8988T (cell line): ENCODE data around the gene WFIKKN1.

ENCODE experiments used
- DNase-seq: peaks from one replicate; pipeline ENCODE4 v3.0.0; 2011

The WFIKKN1 gene, protein sequence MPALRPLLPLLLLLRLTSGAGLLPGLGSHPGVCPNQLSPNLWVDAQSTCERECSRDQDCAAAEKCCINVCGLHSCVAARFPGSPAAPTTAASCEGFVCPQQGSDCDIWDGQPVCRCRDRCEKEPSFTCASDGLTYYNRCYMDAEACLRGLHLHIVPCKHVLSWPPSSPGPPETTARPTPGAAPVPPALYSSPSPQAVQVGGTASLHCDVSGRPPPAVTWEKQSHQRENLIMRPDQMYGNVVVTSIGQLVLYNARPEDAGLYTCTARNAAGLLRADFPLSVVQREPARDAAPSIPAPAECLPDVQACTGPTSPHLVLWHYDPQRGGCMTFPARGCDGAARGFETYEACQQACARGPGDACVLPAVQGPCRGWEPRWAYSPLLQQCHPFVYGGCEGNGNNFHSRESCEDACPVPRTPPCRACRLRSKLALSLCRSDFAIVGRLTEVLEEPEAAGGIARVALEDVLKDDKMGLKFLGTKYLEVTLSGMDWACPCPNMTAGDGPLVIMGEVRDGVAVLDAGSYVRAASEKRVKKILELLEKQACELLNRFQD

DNA sequence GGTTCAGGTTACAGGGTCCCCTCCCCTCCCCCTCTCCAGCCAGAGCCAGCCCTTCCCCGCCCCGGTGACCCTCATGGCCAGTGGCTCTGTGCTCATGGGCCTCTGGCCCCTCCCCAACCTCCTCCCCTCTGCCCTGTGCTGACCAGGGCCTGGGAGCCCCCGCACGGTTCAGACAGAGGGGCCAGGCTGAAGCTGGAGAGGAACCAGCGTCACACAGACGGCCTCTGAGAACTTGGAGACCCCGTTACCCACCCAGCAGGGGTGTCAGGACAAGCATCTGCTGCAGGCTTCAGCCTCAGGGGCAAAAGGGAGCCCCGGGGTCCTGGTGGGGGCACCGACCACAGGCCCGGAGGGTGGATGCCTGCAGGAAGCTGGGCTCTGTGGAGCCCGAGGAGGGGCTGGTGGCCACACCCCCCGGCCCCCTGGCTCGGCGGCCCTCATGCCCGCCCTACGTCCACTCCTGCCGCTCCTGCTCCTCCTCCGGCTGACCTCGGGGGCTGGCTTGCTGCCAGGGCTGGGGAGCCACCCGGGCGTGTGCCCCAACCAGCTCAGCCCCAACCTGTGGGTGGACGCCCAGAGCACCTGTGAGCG lies at the start of gene WFIKKN1:
WFIKKN1 (plus strand) TSS at position 171 of the 591 bp plus-strand sequence; CDS start at position 440, 269 bp downstream.
- no peak for DNase-seq

DNA sequence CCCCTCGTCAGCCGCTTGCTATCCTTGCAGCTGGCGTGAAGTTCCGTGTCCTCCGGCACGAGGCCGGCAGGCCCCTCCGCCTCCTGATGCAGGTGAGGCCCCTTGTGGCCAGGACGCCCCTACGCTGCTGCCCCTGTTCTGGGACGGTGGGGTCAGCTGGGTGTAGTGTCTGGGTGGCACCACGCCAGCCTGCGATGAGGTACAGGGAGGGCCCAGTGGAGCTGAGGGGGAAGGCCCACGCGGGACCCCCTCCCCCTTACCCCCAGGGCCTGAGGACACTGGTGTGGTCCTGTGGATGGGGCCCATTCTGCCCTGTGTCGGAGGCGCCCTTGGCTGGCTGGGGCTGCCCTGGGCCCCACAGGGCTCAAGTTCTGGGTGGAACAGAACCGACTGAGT lies 48.6 kb upstream of the WFIKKN1 start:
- DNase-seq = no peak

- no peak for DNase-seq
Observed at GRCh38 chr16:582614-583331, 48.0 kb upstream of the WFIKKN1 start.

DNA sequence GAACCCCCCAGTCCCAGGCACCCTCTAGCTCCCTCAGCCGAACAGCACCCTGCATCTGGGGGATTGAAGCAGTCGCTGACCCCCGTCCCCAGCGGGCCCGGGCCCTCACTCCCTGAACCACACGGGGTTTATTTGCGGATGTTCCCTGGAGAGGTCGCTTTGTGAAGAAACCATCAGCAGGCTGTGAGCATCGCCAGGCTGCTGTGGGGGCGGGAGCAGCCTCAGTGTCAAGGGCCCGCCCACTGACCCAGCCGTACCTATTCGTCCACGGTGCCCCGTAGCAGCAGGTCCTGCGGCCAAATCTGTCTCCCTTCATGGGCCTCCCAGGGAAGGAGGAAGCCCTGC lies 47.3 kb upstream of the WFIKKN1 start:
- DNase-seq = peak; percentile 13

DNA sequence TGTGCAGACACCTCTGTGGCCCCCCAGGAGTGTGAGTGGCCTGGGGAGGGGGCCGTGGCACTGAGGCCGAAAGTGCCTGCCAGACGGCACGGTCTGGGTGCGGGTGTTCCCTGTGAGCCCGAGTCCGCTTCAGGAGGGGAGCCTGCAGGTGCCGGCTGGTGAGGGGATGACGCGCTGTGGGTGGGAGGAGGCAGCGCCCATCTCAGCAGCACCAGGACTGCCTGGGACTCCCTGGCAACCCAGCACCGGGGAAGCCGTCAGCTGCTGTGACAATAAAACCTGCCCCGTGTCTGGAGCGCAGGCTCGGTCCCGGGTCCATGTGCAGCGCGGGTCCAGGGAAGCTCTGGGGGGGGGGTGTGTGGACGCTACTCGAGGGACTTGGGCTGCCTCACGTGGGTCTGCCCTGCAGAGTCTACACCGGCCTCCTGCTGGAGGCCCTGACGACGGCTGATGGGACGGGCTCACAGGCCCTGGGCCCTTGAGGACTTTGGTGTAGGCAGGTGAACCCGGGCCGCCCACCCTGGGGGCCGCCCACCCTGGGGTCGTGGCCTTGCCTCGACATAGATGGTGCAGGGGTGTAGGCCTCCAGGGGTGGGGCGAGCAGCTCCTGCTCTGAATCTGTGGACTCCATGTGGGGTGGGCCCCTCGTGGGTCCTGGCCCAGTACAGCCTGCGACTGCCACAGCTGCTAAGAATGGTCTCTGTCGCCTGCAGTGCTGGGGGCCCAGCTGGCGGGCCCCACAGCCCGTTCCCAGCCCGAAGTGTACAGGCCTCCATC lies 46.8 kb upstream of the WFIKKN1 start:
- DNase-seq = no peak

DNA sequence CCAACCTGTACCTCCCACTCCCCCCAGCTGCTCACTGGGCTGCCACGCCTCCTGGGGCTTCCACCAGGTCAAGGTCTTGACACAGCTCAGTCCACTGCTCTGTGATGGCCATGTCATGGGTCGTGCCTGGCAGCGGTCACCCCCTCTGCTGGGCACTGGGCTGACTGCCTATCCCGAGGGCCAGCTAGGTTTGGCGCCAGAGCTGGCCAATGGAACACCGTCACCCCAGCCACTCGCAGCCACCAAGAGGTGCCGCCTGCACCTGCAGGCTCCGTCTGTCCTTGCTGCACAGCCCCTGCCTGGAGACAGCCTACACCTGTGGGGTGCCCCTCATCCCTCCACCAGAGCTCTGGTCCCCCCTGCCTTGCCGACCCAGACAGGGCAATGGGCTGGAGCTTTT lies 45.4 kb upstream of the WFIKKN1 start:
- DNase-seq = no peak

DNA sequence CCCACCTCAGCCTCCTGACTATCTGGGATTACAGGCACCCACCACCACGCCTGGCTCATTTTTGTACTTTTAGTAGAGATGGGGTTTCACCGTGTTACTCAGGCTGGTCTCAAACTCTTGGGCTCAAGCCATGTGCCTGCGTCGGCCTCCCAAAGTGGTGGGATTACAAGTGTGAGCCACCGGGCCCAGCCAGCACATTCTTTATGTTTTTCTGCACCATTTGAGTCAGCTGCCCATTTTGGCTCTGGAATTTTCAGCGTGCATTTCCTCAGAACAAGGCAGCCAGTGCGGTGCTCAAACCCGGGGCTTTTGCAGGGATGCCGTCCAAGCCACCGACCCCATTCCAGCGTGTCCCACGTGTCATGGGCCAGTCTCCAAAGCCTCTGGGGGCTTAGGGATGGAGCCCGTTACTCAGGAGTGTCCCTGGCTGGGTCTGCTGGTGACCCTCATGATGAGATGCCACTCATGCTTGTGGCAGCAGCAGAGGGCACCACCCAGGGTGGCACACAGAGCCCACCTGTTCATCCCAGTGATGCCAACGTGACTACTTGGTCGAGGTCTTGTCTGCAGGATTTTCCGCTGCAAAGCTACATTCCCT lies 44.6 kb upstream of the WFIKKN1 start:
- DNase-seq = no peak

- DNase-seq = no peak
Observed at GRCh38 chr16:586645-587590, 43.9 kb upstream of the WFIKKN1 start.

GRCh38 chr16:588639-588888 lies 42.2 kb upstream of the WFIKKN1 start:
- DNase-seq = no peak

DNA sequence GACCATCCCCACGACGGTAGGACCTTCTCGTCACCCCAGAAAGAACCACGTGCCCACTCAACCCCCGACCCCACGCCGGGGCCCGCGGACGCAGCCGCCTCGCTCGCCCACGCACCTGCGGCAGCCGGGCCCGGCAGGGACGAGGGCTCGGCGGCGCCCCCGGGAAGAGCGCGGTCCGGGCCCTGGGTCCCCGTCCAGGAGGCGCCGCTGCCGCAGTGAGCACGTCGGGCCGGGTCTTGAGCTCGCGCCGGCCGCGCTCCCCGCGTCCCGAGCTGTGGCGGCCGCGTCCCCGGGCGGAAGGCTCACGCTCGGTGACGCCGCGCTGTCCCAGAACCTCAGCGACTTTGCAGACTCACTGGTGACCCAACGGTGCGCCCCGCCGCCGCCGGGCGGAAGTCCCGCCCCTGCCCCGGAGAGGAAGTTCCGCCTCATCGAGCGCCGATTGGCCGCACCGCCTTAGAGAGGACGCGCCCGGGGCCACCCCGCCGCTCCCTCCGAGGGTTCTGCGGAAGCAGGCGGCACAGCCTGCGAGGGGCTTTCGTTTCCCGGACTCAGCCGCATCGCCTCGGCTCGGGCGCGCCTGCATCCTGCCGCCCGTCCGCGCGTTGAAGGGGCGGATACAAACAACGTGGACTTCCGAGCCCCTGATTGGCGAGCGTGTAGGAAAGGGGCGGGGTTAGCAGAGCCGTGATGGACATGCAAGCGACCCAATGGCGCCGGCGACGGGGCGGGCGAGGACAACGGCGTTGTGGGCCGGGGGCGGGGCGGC lies 41.7 kb upstream of the WFIKKN1 start:
- no peak for DNase-seq

GRCh38 chr16:589658-590187 lies 41.1 kb upstream of the WFIKKN1 start, which contains the start of gene RAB40C:
Gene RAB40C (plus strand): TSS chr16:590066. CDS start chr16:590292, 226 bp downstream.
- peak; percentile 91 for DNase-seq

DNA sequence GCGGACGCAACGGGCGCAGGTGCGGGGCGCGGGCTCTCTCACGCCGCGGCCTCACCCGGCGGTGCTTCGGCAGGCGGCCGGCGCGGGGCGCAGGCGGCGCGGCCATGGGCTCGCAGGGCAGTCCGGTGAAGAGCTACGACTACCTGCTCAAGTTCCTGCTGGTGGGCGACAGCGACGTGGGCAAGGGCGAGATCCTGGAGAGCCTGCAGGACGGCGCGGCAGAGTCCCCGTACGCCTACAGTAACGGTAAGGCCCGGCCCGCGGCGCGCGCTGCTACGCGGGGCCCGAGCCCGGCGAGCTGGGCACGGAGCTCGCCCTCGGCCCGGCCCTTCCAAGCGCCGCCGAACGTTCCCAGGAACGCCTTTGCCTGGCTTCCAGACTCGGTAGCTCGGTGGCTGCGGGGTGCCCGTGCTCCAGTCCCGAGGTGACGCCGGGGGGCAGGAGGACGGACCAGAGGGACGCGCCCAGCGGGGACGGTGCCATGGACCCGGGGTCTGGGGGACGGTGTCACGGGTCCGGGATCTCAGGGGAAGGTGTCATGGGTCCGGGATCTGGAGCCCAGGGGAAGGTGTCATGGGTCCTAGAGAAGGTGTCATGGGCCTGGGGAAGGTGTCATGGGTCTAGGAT lies 40.5 kb upstream of the WFIKKN1 start:
- no peak for DNase-seq

DNA sequence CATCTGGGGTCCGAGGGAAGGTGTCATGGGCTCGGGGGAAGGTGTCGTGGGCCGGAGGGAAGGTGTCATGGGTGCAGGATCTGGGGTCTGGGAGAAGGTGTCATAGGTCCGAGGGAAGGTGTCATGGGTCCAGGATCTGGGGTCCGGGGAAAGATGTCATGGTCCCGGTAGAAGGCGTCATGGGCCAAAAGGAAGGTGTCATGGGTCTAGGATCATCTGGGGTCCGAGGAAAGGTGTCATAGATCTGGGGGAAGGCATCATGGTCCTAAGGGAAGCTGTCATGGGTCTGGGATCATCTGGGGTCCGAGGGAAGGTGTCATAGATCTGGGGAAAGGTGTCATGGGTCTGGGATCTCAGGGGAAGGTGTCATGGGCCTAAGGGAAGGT lies 40.0 kb upstream of the WFIKKN1 start:
- DNase-seq = no peak

GRCh38 chr16:591231-591630 lies 39.6 kb upstream of the WFIKKN1 start:
- no peak for DNase-seq

GRCh38 chr16:591892-592517 lies 38.8 kb upstream of the WFIKKN1 start:
- no peak for DNase-seq

- DNase-seq = no peak
Observed at GRCh38 chr16:592518-593306, 38.1 kb upstream of the WFIKKN1 start.

DNA sequence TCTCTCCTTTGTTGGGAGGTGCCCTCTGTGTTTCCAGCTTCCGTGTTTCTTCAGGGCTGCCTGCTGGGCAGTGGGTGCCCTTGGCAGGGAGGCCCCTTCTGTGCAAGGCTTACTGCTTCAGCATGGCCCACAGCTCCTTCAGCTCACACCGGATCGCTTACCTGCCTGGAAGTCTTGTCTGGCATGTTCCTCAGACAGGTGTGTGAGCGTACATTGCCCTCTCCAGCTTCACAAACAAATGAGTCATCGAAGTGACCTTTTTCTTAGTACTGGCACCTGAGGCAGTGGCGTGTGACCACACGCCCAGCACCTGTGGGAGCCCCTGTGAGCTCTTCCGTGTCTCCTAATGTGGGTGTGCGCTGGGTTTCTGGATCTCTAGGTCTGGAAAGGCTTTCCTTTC lies 37.4 kb upstream of the WFIKKN1 start:
- no peak for DNase-seq

DNA sequence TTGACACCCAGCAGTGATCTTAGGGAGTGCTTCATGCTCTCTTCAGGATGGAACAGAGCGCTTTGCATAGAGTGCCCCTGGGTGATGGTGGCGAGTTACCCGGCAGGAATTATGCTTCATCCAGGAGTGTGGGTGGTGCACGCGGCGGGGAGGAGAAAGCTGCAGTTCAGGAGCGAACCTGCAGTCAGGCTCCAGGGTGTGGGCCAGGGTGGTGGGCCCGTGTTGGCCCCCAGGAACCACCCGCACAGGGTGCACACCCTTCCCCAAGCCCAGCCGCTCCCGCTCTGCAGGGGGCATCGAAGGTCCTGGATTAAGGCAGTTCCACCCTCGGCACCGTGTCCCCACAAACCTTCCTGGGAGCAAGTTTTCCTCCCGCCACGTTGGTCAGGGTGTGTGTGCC lies 37.0 kb upstream of the WFIKKN1 start:
- no peak for DNase-seq

- no peak for DNase-seq
Observed at GRCh38 chr16:595094-595528, 35.7 kb upstream of the WFIKKN1 start.
